Astrocyte (in vitro differentiated cells and primary cell): ENCODE data around the gene RINL. TPM values are rescaled to one million over a fixed set of nuclear protein-coding genes. Genes with fewer than 3 reads are reported as not detected.

Experiments used
- DNase-seq: peaks from one replicate; pipeline ENCODE4 v3.0.0-alpha.2; 2010; ENCODE audit warnings: low read depth
- FAIRE-seq: peaks from 2 replicates; lab custom pipeline; 2011; peaks lifted over from hg19 to GRCh38; lab: Jason Lieb, UNC
- H2AFZ ChIP-seq: 2 replicates; pipeline ENCODE4 v1.6.0; 2012; ENCODE audit warnings: low read depth, low read length, inconsistent platforms
- H3K27ac ChIP-seq: 2 replicates; pipeline ENCODE4 v1.5.1; 2011; ENCODE audit warnings: low read depth, low read length, inconsistent platforms
- H3K27me3 ChIP-seq: 2 replicates; pipeline ENCODE4 v1.6.0; 2011; ENCODE audit warnings: low read length, inconsistent platforms; ENCODE audit not compliant: insufficient read depth
- H3K36me3 ChIP-seq: 2 replicates; pipeline ENCODE4 v1.5.1; 2011; ENCODE audit warnings: low read length, inconsistent platforms; ENCODE audit not compliant: insufficient read depth
- H3K4me1 ChIP-seq: 2 replicates; pipeline ENCODE4 v1.5.1; 2011; ENCODE audit warnings: low read length, inconsistent platforms; ENCODE audit not compliant: insufficient read depth
- H3K4me2 ChIP-seq: 2 replicates; pipeline ENCODE4 v1.6.0; 2012; ENCODE audit warnings: low read length, inconsistent platforms
- H3K4me3 ChIP-seq: 2 replicates; pipeline ENCODE4 v1.5.1; 2011; ENCODE audit warnings: low read depth, mild to moderate bottlenecking, low read length, inconsistent platforms; ENCODE audit not compliant: insufficient read depth
- H3K79me2 ChIP-seq: 2 replicates; pipeline ENCODE4 v1.6.0; 2012; ENCODE audit warnings: mild to moderate bottlenecking, low read length, inconsistent platforms; ENCODE audit not compliant: insufficient read depth
- H3K9ac ChIP-seq: 2 replicates; pipeline ENCODE4 v1.6.0; 2012; ENCODE audit warnings: mild to moderate bottlenecking, low read length, inconsistent platforms
- H3K9me3 ChIP-seq: 2 replicates; pipeline ENCODE4 v1.5.1; 2012; ENCODE audit warnings: low read depth, mild to moderate bottlenecking, low read length, inconsistent platforms; ENCODE audit not compliant: insufficient read depth
- H4K20me1 ChIP-seq: 2 replicates; pipeline ENCODE4 v1.6.0; 2012; ENCODE audit warnings: low read length, inconsistent platforms; ENCODE audit not compliant: insufficient read depth
- H3K27ac Mint-ChIP-seq: one replicate; pipeline ENCODE4 v1.8.0; 2021; ENCODE audit warnings: mild to moderate bottlenecking, mixed read lengths; ENCODE audit not compliant: unreplicated experiment
- H3K27me3 Mint-ChIP-seq: one replicate; pipeline ENCODE4 v1.8.0; 2021; ENCODE audit warnings: low read depth, mixed read lengths; ENCODE audit not compliant: unreplicated experiment
- H3K36me3 Mint-ChIP-seq: one replicate; pipeline ENCODE4 v1.8.0; 2021; ENCODE audit warnings: low read depth, mixed read lengths; ENCODE audit not compliant: unreplicated experiment
- H3K4me1 Mint-ChIP-seq: one replicate; pipeline ENCODE4 v1.8.0; 2021; ENCODE audit warnings: low read depth, mixed read lengths; ENCODE audit not compliant: unreplicated experiment
- H3K4me3 Mint-ChIP-seq: one replicate; pipeline ENCODE4 v1.8.0; 2021; ENCODE audit warnings: mild to moderate bottlenecking, moderate library complexity, mixed read lengths; ENCODE audit not compliant: unreplicated experiment
- H3K9me3 Mint-ChIP-seq: one replicate; pipeline ENCODE4 v1.8.0; 2021; ENCODE audit warnings: mild to moderate bottlenecking, mixed read lengths; ENCODE audit not compliant: unreplicated experiment
- CTCF ChIP-seq: IDR thresholded peaks from 2 replicates; pipeline ENCODE4 v1.5.1; 2011; ENCODE audit warnings: low read depth, mild to moderate bottlenecking, inconsistent platforms, low read length, moderate library complexity; ENCODE audit not compliant: insufficient read depth
- EZH2 ChIP-seq: IDR thresholded peaks from 2 replicates; pipeline ENCODE4 v1.6.1; 2012; ENCODE audit warnings: mild to moderate bottlenecking, low read length, inconsistent platforms; ENCODE audit not compliant: insufficient read depth
- total RNA-seq: library from RNA; stranded (reverse); gene quantifications from 2 replicates; pipeline ENCODE4 v1.2.1, GENCODE V29; 2021

RINL gene
- total RNA-seq, 1 donor from 2014 or later: 1.3 TPM

- no peak for FAIRE-seq
- no peaks in the 10 kb centered on the region for H3K9me3 Mint-ChIP-seq
- Histone ChIP-seq H3K4me3 (no peak overlapping the region), H3K4me2 (no peak overlapping the region), H3K9ac (no peak overlapping the region), H3K27me3 (no peaks in the 10 kb centered on the region), H3K9me3 (no peaks in the 10 kb centered on the region), H3K36me3 (peaks cover 80% of the 10 kb centered on the region), H3K4me1 (peaks cover 9% of the 10 kb centered on the region), H3K79me2 (peaks cover 81% of the 10 kb centered on the region), H4K20me1 (peaks cover 96% of the 10 kb centered on the region), H2AFZ (no peak overlapping the region), H3K27ac (no peak overlapping the region)
- H3K4me3 Mint-ChIP-seq: no peak overlapping the region
- no peaks in the 10 kb centered on the region for H3K27me3 Mint-ChIP-seq
- peaks cover 31% of the 10 kb centered on the region for H3K36me3 Mint-ChIP-seq
- peaks cover 19% of the 10 kb centered on the region for H3K4me1 Mint-ChIP-seq
- no peak for TF ChIP-seq EZH2
- no peak for TF ChIP-seq CTCF
- no peak overlapping the region for H3K27ac Mint-ChIP-seq
- no peak for DNase-seq
Measured at GRCh38 chr19:38843175-38843758, 34.8 kb downstream of the RINL start.

GRCh38 chr19:38842439-38843174, 35.5 kb downstream of the RINL start:
- no peak overlapping the region for H3K4me3 ChIP-seq
- FAIRE-seq (no peak), DNase-seq (no peak)
- no peak overlapping the region for H3K27ac ChIP-seq
- peaks cover 14% of the 10 kb centered on the region for H3K4me1 Mint-ChIP-seq
- H3K36me3 Mint-ChIP-seq: peaks cover 28% of the 10 kb centered on the region
- H2AFZ ChIP-seq: no peak overlapping the region
- no peaks in the 10 kb centered on the region for H3K9me3 ChIP-seq
- H4K20me1 ChIP-seq: peaks cover 96% of the 10 kb centered on the region
- peaks cover 4% of the 10 kb centered on the region for H3K4me1 ChIP-seq
- H3K9ac ChIP-seq: no peak overlapping the region
- H3K79me2 ChIP-seq: peaks cover 75% of the 10 kb centered on the region
- no peak overlapping the region for H3K4me2 ChIP-seq
- peaks cover 84% of the 10 kb centered on the region for H3K36me3 ChIP-seq
- H3K27me3 Mint-ChIP-seq: no peaks in the 10 kb centered on the region
- TF ChIP-seq CTCF (no peak), EZH2 (no peak)
- H3K27ac Mint-ChIP-seq: no peak overlapping the region
- H3K4me3 Mint-ChIP-seq: no peak overlapping the region
- no peaks in the 10 kb centered on the region for H3K27me3 ChIP-seq
- no peaks in the 10 kb centered on the region for H3K9me3 Mint-ChIP-seq
